B cell (primary cell): ENCODE results near the gene SDK1.

Source experiments
- EZH2 ChIP-seq: IDR thresholded peaks from 2 replicates; pipeline ENCODE4 v1.6.1; 2012; ENCODE audit warnings: borderline replicate concordance, low read depth, mild to moderate bottlenecking, moderate library complexity, low read length; ENCODE audit not compliant: insufficient read depth, poor library complexity, severe bottlenecking
- TF ChIP-seq, protein P1 (sequence below): fragments of 200-600 bp; IDR thresholded peaks from one replicate; pipeline ENCODE4 v1.8.0; 2022; ENCODE audit warnings: antibody characterized with exemption, mild to moderate bottlenecking

DNA sequence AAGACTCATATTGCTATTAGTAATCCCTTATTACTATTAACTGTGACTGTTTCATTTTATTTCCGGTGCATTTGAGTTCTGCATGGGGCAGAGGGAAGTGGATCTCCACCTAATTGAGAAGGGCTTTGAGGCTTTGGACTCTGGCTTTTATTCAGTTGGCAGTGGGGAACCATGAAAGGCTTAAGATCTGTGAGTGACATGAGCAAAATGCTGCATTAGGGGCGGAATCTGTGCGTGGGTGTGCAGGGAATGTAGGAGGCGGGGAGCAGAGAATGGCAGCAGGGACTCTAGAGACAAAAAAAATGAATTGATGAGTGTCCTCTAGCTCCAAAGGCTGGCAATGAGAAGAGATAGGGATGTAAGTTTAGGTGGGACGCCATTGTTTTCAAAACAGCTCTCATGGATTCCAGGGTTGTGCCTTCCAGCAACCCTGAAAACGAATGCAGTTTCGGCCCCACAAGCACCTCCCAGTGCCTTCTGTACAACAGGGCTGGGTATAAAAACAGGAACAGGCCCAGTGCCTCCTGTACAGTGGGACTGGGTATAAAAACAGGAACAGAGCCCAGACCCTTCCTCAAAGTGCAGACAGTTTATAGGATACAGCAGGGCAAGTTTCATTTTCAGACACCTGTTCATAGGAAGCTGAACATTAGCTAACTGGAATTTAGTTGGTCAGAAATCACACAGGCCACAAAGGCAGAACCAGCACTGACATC, 717.7 kb downstream of the SDK1 start:
- TF ChIP-seq EZH2 = no peak
- TF ChIP-seq, protein P1, sequence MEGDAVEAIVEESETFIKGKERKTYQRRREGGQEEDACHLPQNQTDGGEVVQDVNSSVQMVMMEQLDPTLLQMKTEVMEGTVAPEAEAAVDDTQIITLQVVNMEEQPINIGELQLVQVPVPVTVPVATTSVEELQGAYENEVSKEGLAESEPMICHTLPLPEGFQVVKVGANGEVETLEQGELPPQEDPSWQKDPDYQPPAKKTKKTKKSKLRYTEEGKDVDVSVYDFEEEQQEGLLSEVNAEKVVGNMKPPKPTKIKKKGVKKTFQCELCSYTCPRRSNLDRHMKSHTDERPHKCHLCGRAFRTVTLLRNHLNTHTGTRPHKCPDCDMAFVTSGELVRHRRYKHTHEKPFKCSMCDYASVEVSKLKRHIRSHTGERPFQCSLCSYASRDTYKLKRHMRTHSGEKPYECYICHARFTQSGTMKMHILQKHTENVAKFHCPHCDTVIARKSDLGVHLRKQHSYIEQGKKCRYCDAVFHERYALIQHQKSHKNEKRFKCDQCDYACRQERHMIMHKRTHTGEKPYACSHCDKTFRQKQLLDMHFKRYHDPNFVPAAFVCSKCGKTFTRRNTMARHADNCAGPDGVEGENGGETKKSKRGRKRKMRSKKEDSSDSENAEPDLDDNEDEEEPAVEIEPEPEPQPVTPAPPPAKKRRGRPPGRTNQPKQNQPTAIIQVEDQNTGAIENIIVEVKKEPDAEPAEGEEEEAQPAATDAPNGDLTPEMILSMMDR = no peak
